ENCODE data around the gene UBE2M. TPM values are rescaled to one million over a fixed set of nuclear protein-coding genes. Genes with fewer than 3 reads are reported as not detected.

UBE2M gene
- total RNA-seq, 1 donor from 2014 or later: 64.0 TPM

GRCh38 chr19:58555920-58556621 lies 2.3 kb downstream of the UBE2M start:
- no peak for DNase-seq (ENCODE audit: low spot score)

- no peak for DNase-seq (ENCODE audit: low spot score)
Measured at GRCh38 chr19:58555369-58555885, 3.0 kb downstream of the UBE2M start.

- peak; percentile 99 for DNase-seq (ENCODE audit: low spot score)
Measured at GRCh38 chr19:58554494-58555368, 3.7 kb downstream of the UBE2M start, which contains the start of gene CHMP2A. Gene CHMP2A, minus strand, starts transcription at chr19:58555105. Its CDS starts 893 bp downstream, at chr19:58554212.

GRCh38 chr19:58553799-58554493 lies 4.5 kb downstream of the UBE2M start:
- no peak for DNase-seq (ENCODE audit: low spot score)

GRCh38 chr19:58552655-58553054 lies 5.8 kb downstream of the UBE2M start:
- no peak for DNase-seq (ENCODE audit: low spot score)

GRCh38 chr19:58551577-58552471 lies 6.6 kb downstream of the UBE2M start:
- no peak for DNase-seq (ENCODE audit: low spot score)

- DNase-seq (ENCODE audit: low spot score): no peak
Measured at GRCh38 chr19:58551123-58551497, 7.3 kb downstream of the UBE2M start.

GRCh38 chr19:58550362-58551122 lies 7.9 kb downstream of the UBE2M start:
- no peak for DNase-seq (ENCODE audit: low spot score)

- no peak for DNase-seq (ENCODE audit: low spot score)
Measured at GRCh38 chr19:58549664-58550361, 8.6 kb downstream of the UBE2M start.

- DNase-seq (ENCODE audit: low spot score): no peak
Measured at GRCh38 chr19:58548859-58549663, 9.3 kb downstream of the UBE2M start.

- DNase-seq (ENCODE audit: low spot score): no peak
Measured at GRCh38 chr19:58547323-58548312, 10.8 kb downstream of the UBE2M start.

GRCh38 chr19:58546019-58546530 lies 12.3 kb downstream of the UBE2M start:
- no peak for DNase-seq (ENCODE audit: low spot score)

- DNase-seq (ENCODE audit: low spot score): no peak
Measured at GRCh38 chr19:58545286-58546018, 13.0 kb downstream of the UBE2M start.

- no peak for DNase-seq (ENCODE audit: low spot score)
Measured at GRCh38 chr19:58544591-58545285, 13.7 kb downstream of the UBE2M start.

GRCh38 chr19:58543826-58544590 lies 14.4 kb downstream of the UBE2M start, which contains the start of gene TRIM28:
Gene TRIM28, plus strand, starts transcription at chr19:58544064. Its CDS starts 694 bp downstream, at chr19:58544758.
- DNase-seq (ENCODE audit: low spot score): peak; percentile 99
